ENCODE results near the gene PRKN. TPM values are rescaled to one million over a fixed set of nuclear protein-coding genes. Genes with fewer than 3 reads are reported as not detected.

PRKN gene
- total and polyA plus RNA-seq, 9 of the 15 experiments (the other 6 are each of a cell fraction or from before 2014, with no cell fraction given): 0.03 to 0.96 (median 0.15) TPM; not detected in 2

- FAIRE-seq (no peak), ATAC-seq (no peak), DNase-seq (ENCODE audit: extremely low read depth in 1 of 4, low spot score in 3 of 4) (no peak)
- H3K9me3 ChIP-seq (replicated peaks; ENCODE audit: control insufficient read depth, insufficient read depth, low read depth, low read length): no peaks in the 10 kb centered on the region
- H3K36me3 ChIP-seq (ENCODE audit: control insufficient read depth, insufficient read depth, low read length): no peaks in the 10 kb centered on the region
- ChIA-PET POLR2A (no interaction called here), CTCF (ENCODE audit: low intra/inter-chr PET ratio) (no interaction called here)
- H3K9me1 ChIP-seq (ENCODE audit: control insufficient read depth, insufficient read depth, low read length): no peaks in the 10 kb centered on the region
- no peak overlapping the region for H3K27ac ChIP-seq (ENCODE audit: extremely low read depth, low read depth, low read length)
- no peak overlapping the region for H2AFZ ChIP-seq (ENCODE audit: low read depth, low read length)
- H3K4me2 ChIP-seq (ENCODE audit: insufficient read depth, low read length): no peak overlapping the region
- no peak overlapping the region for H3K9ac ChIP-seq (ENCODE audit: insufficient read depth in 1 of 2, low read depth in 2 of 2, low read length in 2 of 2)
- WGBS (ENCODE audit: insufficient coverage, low coverage, missing lambda C conversion rate): under 1% methylated on average over 6 of the region's 6 CpGs
- no peak overlapping the region for H3K4me3 ChIP-seq
- no peaks in the 10 kb centered on the region for H3K79me2 ChIP-seq (ENCODE audit: control insufficient read depth, insufficient read depth, low read length)
- no TSS peak for BruUV-seq (replicated peaks)
- in situ Hi-C loops (cut with MboI): no loop called here
- peaks cover 0 to 10% of the 10 kb centered on the region in 2 experiments; a peak in 3 of 5 replicates for H3K4me1 ChIP-seq (replicated peaks in 1 of 2; ENCODE audit: control insufficient read depth in 2 of 2, insufficient read depth in 2 of 2, low read length in 2 of 2)
- peaks cover 29 to 68% of the 10 kb centered on the region in 2 experiments for H3K27me3 ChIP-seq (ENCODE audit: control insufficient read depth in 2 of 2, insufficient read depth in 2 of 2, low read length in 2 of 2)
- intact Hi-C loops (cut with micrococcal nuclease): no loop called here
- 0 out of 2 replicates have a peak, but pooled peaks cover 5% of the 10 kb centered on the region for H4K20me1 ChIP-seq (replicated peaks; ENCODE audit: control insufficient read depth, insufficient read depth, low read length)
- TF ChIP-seq ZNF277 (CRISPR knock-in tag; IDR thresholded peaks at IDR 0.05; ENCODE audit: borderline replicate concordance) (no peak), NUFIP1 (IDR thresholded peaks at IDR 0.05; ENCODE audit: partially characterized antibody) (no peak), BDP1 (IDR thresholded peaks at IDR 0.05; ENCODE audit: insufficient read depth, insufficient read length) (no peak), MYNN (IDR thresholded peaks at IDR 0.05) (no peak), MYNN (CRISPR knock-in tag; IDR thresholded peaks at IDR 0.05) (no peak), SIN3B (IDR thresholded peaks at IDR 0.05; ENCODE audit: low read depth) (no peak), ETS1 (conservative IDR thresholded peaks at IDR 0.05; ENCODE audit: control insufficient read depth, low read depth, low read length) (no peak), CREB3L1 (IDR thresholded peaks at IDR 0.05; ENCODE audit: borderline replicate concordance, low read depth) (no peak), KDM2B (CRISPR knock-in tag; IDR thresholded peaks at IDR 0.05) (no peak), POLR3A (IDR thresholded peaks at IDR 0.05; ENCODE audit: borderline replicate concordance, extremely low read depth, insufficient read depth, insufficient read length) (no peak), CC2D1A (IDR thresholded peaks at IDR 0.05) (no peak), ZNF384 (IDR thresholded peaks at IDR 0.05; ENCODE audit: low read depth, low read length) (no peak), ZNF395 (CRISPR knock-in tag; IDR thresholded peaks at IDR 0.05) (no peak), ZNF124 (CRISPR knock-in tag; IDR thresholded peaks at IDR 0.05) (no peak), ZNF444 (CRISPR knock-in tag; IDR thresholded peaks at IDR 0.05) (no peak), PHF20 (IDR thresholded peaks at IDR 0.05; ENCODE audit: partially characterized antibody) (no peak), ZNF282 (CRISPR knock-in tag; IDR thresholded peaks at IDR 0.05) (no peak)
Observed at GRCh38 chr6:161383951-161384350, 1343.6 kb downstream of the PRKN start.
